Tibial nerve (tissue), 4 donors: Measurements from ENCODE around the gene FOXL2NB. TPM values are rescaled to one million over a fixed set of nuclear protein-coding genes. Genes with fewer than 3 reads are reported as not detected.

ENCODE experiments used
- DNase-seq, 2 donors: peaks; one replicate each; pipeline ENCODE4 v3.0.0-alpha.2; 2019; ENCODE audit warnings: low spot score in 2 of 2
- H3K27ac ChIP-seq, 4 donors: fragments of 200-600 bp; sonication (generic) in 3 of 4; one replicate each; pipeline ENCODE4 v1.5.1; 2017 to 2019; ENCODE audit warnings: mild to moderate bottlenecking in 1 of 4
- H3K27me3 ChIP-seq, 2 donors: fragments of 200-600 bp; sonication (generic) in 1 of 2; one replicate each; pipeline versions ENCODE4 v1.5.1 to v1.6.0; 2017 to 2019
- H3K36me3 ChIP-seq, 3 donors: fragments of 200-600 bp; sonication (generic); one replicate each; pipeline ENCODE4 v1.5.1; 2018 to 2019
- H3K4me1 ChIP-seq, 4 donors: fragments of 200-600 bp; sonication (generic) in 3 of 4; one replicate each; pipeline ENCODE4 v1.5.1; 2017 to 2019
- H3K4me3 ChIP-seq, 4 donors: fragments of 200-600 bp; sonication (generic) in 3 of 4; one replicate each; pipeline ENCODE4 v1.5.1; 2017 to 2019; ENCODE audit warnings: mild to moderate bottlenecking in 1 of 4, moderate library complexity in 1 of 4
- H3K9me3 ChIP-seq, 4 donors: fragments of 200-600 bp; sonication (generic) in 3 of 4; one replicate each; pipeline ENCODE4 v1.5.1; 2017 to 2019
- EP300 ChIP-seq, 2 donors: sonication (generic); formaldehyde crosslinking; IDR thresholded peaks; one replicate each; pipeline ENCODE4 v1.6.1; 2017; ENCODE audit warnings: antibody characterized with exemption in 2 of 2, mild to moderate bottlenecking in 1 of 2
- POLR2A ChIP-seq, 2 donors: fragments of 450-650 bp; IDR thresholded peaks; one replicate each; pipeline ENCODE4 v1.6.1; 2017; ENCODE audit warnings: antibody characterized with exemption in 2 of 2, mild to moderate bottlenecking in 2 of 2, moderate library complexity in 2 of 2
- WGBS, 2 donors: methylation state at CpG; one replicate each; pipeline ENCODE4 v1.1.5; 2018; 5-methylcytosine and 5-hydroxymethylcytosine counted together
- total RNA-seq, 4 donors: library from RNA; depleted of rRNA; stranded (reverse); fragments of >200 nt; gene quantifications; one replicate each; pipeline ENCODE4 v1.1.0, GENCODE V29; 2016
- TF ChIP-seq, protein P1 (sequence below), 5 experiments: fragments of 200-600 bp in 3 of 5; fragments of 450-650 bp in 2 of 5; sonication (generic) in 3 of 5; IDR thresholded peaks; one replicate each; pipeline ENCODE4 v1.5.1; 2016 to 2019; ENCODE audit warnings: antibody characterized with exemption in 5 of 5, mild to moderate bottlenecking in 3 of 5, moderate library complexity in 2 of 5

The FOXL2NB gene
- total RNA-seq, 4 donors from 2014 or later, result not detected

DNA sequence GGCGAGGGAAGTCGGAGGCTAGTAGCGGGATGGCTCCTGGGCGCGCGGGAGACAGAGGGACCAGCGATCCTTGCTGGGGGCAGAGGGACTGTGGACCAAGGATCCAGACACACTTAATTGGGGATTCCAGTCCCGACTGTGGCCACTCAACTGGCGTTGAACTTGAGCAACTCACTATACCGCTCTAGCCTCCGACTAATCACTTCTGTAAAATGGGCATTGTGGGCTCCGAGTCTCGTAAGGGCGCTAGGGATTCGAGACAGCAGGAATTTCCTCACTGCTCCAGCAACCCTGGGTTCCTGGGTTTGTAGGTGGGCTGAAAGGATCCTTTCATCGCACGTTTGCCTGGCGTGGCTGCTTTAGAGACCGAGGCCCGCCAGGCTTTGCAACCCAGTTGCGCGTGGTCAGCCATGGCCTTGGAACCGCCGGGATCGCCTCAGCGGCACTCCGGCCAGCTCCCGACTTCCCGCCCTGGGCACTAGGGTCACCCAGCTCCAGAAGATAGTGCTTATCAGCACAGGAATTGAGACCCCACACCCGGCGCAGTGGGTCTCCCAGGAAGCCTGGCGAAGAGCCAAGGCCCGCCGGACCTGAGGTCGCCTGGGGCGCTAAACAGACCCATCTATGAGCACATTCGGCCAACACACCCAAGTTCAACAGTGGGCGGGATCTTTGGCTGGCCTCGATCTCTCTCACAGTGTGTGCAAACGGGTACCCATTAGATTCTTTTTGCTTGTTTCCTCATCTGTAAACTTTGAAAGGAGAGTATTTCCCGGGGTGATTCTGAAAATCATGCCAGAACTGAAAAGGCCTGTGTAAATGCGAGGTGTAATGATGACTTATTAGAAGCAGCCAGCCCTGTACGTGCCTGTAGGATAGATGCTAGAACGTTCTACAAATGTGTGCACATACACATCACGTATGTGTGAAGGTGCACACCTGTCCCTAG lies 10.0 kb upstream of the FOXL2NB start:
- TF ChIP-seq EP300 (IDR thresholded peaks at IDR 0.05), result no peak
- no peak for TF ChIP-seq POLR2A (IDR thresholded peaks at IDR 0.05)
- H3K4me3 ChIP-seq, result peak overlapping the region; percentile 3 to 42 (median 32)
- H3K36me3 ChIP-seq, result no peaks in the 10 kb centered on the region
- peaks cover 0 to 71% of the 10 kb centered on the region in 2 donors for H3K27me3 ChIP-seq
- H3K4me1 ChIP-seq, result peaks cover 0 to 46% (median 32%) of the 10 kb centered on the region in 4 donors
- H3K9me3 ChIP-seq, result no peaks in the 10 kb centered on the region
- 9 to 15% methylated on average over 21 to 37 of the region's 45 CpGs for WGBS, 2 donors
- H3K27ac ChIP-seq, result no peak overlapping the region
- DNase-seq, result no peak

DNA sequence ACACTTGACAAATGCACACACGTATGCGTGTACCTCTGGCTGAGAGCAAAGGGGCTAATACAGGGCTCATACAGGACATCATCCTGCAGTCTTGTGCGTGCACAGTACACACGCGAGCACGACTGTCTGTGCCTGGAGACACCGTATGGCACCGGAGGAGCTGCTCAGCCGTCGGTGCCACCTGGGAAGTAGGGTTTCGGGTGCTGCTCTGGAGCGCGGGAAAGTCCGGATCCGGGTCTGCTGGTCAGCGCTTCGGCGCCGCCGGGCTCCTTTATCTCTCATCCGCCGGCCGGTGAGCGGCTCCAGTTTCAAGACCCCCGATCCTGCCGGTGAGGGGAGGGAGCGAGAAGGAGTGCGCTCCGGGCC lies 9.3 kb upstream of the FOXL2NB start:
- no peaks in the 10 kb centered on the region for H3K9me3 ChIP-seq
- H3K4me1 ChIP-seq, result peaks cover 0 to 46% (median 32%) of the 10 kb centered on the region in 4 donors
- TF ChIP-seq POLR2A (IDR thresholded peaks at IDR 0.05), result no peak
- TF ChIP-seq, protein P1, sequence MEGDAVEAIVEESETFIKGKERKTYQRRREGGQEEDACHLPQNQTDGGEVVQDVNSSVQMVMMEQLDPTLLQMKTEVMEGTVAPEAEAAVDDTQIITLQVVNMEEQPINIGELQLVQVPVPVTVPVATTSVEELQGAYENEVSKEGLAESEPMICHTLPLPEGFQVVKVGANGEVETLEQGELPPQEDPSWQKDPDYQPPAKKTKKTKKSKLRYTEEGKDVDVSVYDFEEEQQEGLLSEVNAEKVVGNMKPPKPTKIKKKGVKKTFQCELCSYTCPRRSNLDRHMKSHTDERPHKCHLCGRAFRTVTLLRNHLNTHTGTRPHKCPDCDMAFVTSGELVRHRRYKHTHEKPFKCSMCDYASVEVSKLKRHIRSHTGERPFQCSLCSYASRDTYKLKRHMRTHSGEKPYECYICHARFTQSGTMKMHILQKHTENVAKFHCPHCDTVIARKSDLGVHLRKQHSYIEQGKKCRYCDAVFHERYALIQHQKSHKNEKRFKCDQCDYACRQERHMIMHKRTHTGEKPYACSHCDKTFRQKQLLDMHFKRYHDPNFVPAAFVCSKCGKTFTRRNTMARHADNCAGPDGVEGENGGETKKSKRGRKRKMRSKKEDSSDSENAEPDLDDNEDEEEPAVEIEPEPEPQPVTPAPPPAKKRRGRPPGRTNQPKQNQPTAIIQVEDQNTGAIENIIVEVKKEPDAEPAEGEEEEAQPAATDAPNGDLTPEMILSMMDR (IDR thresholded peaks at IDR 0.05), result no peak
- no peak for TF ChIP-seq EP300 (IDR thresholded peaks at IDR 0.05)
- WGBS, 2 donors, result 6 to 20% methylated on average over 1 to 14 of the region's 29 CpGs
- H3K27ac ChIP-seq, result no peak overlapping the region
- DNase-seq, result no peak
- H3K4me3 ChIP-seq, result no peak overlapping the region
- no peaks in the 10 kb centered on the region for H3K36me3 ChIP-seq
- peaks cover 0 to 77% of the 10 kb centered on the region in 2 donors for H3K27me3 ChIP-seq

DNA sequence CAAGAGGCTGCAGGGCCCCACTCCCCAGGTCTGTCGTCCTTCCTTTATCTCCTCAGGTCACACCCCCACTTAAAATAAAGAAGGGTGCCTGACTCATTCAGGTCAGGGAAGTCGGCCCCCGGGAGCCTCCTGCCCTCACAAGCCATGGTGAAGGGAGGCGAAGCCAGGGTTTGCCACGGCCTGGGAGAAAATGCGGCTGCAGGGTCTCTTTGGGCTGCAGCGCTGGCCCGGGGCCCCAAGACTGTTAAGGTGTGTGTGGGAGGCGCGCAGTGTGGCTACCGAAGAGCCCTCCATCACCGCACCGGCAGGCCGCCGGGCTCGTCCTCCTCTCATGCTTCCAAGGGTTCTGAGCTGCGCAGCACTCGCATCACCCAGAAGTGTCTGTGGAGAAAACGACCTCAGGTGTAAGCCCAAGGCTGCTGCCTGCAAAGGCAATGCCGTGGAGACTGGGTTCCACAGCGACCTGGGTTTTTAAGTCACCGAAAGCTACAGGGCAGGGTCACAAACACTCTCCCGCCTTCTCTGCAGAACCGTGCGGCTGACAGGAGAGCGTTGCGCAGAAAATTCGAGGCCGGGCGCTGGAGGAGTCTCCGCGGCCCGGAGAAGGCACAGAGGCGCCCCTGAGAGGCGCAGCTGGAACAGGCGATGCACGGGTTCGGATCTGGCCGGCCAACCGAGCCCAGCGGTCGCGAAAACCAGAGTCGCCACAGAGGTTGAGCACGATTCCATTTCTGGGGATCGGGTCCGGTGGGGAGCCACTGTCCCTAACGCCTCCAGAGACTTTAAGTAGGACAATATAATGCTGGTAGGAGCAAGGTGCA lies 8.8 kb upstream of the FOXL2NB start:
- H3K27me3 ChIP-seq, result peaks cover 0 to 83% of the 10 kb centered on the region in 2 donors
- H3K4me1 ChIP-seq, result peaks cover 0 to 49% (median 32%) of the 10 kb centered on the region in 4 donors
- DNase-seq, result no peak
- H3K9me3 ChIP-seq, result no peaks in the 10 kb centered on the region
- no peak overlapping the region for H3K4me3 ChIP-seq
- 1 to 3% methylated on average over 14 to 29 of the region's 48 CpGs for WGBS, 2 donors
- H3K27ac ChIP-seq, result no peak overlapping the region
- H3K36me3 ChIP-seq, result no peaks in the 10 kb centered on the region
- TF ChIP-seq, protein P1 (IDR thresholded peaks at IDR 0.05), result no peak
- TF ChIP-seq EP300 (IDR thresholded peaks at IDR 0.05) (no peak), POLR2A (IDR thresholded peaks at IDR 0.05) (no peak)

DNA sequence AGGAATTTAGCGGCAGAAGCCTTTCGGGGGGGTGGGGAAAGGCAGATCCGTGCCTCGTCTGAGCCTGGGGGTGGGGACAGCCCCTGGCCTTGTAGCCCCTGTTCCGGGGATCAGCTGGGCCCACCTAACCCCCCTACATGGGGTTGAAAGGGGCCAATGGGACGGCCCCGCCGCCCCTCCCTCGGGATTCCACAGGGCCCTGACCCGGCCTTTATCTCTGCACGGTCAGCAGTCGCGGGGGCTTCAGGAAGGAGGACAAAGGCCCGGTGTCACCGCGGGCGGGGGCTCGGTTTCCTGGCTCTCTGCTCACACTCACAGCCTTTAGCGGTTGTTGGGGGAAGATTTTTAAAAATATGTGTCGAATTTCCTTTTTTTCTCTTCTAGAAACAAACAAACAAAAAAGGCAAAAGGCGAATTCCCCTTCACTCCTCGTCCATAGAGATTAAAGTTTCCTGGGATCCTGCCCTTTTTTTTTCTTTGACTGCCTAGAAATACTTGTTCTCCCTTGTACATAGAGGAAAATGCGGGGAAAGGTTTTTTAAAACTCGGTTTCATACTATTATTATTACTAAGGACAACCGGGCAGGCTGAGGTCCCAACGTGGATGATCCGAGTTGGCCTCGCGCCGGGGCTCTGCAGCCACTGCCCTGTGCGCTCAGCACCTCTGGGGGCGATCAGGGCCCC lies 8.0 kb upstream of the FOXL2NB start:
- no peak overlapping the region for H3K4me3 ChIP-seq
- H3K9me3 ChIP-seq, result no peaks in the 10 kb centered on the region
- no peak for DNase-seq
- TF ChIP-seq, protein P1 (IDR thresholded peaks at IDR 0.05), result no peak
- TF ChIP-seq POLR2A (IDR thresholded peaks at IDR 0.05) (no peak), EP300 (IDR thresholded peaks at IDR 0.05) (no peak)
- WGBS, 2 donors, result 7 to 9% methylated on average over 27 to 31 of the region's 32 CpGs
- peaks cover 0 to 54% (median 32%) of the 10 kb centered on the region in 4 donors for H3K4me1 ChIP-seq
- no peaks in the 10 kb centered on the region for H3K36me3 ChIP-seq
- peaks cover 4 to 91% of the 10 kb centered on the region in 2 donors for H3K27me3 ChIP-seq
- H3K27ac ChIP-seq, result no peak overlapping the region

DNA sequence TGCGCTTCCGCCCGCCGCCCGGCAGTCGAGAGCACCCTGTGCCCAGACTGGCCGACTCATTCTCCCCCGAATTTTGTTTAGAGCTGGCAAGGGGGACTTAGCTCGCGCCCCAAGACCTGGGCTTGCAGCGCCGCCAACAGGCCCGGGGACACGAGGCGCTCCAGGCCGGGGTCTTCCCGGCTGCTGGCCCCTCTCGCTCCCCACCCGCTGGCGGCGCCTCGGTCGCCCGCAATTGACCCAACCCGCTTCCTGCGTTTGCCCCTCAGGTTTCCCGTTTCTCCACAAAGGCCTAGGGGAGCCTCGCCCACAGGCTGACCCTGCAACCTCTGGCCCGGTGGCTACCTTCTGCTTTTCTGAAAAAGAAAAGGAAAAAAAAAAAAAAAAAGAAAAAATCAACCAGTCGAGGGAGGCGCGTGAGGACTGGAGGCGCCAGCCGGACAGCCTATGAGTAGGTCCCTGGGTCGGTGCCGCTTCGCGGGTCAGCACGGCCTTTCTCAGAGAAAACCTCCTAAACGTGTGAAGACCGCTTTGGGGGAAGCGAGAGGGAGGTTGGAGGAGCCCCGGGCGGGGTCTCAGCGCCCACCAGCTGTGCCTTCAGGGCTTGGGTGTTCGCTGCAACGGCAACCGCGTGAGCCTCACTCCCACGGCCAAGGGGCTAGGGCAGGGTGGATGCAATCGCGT lies 7.3 kb upstream of the FOXL2NB start:
- DNase-seq, result no peak
- H3K4me3 ChIP-seq, result no peak overlapping the region
- peaks cover 0 to 61% (median 38%) of the 10 kb centered on the region in 4 donors for H3K4me1 ChIP-seq
- TF ChIP-seq POLR2A (IDR thresholded peaks at IDR 0.05) (no peak), EP300 (IDR thresholded peaks at IDR 0.05) (peak in 1 of 2 donors; percentile 21)
- TF ChIP-seq, protein P1 (IDR thresholded peaks at IDR 0.05), result no peak
- no peaks in the 10 kb centered on the region for H3K36me3 ChIP-seq
- H3K27me3 ChIP-seq, result peaks cover 7 to 98% of the 10 kb centered on the region in 2 donors
- H3K27ac ChIP-seq, result no peak overlapping the region
- H3K9me3 ChIP-seq, result no peaks in the 10 kb centered on the region
- WGBS, 2 donors, result 9 to 10% methylated on average over 51 to 52 of the region's 52 CpGs
